Activated CD4-positive, CD25-positive, alpha-beta regulatory T cell treated with anti-CD3 and anti-CD28 coated beads, Interleukin-2, amount 50 U/mL, for 16 hours (primary cell): ENCODE measurements around the gene WDFY1.

ENCODE experiments used
- DNase-seq: peaks from one replicate; pipeline ENCODE4 v3.0.0-alpha.2; 2020; ENCODE audit warnings: low read depth, low spot score

Gene WDFY1

GRCh38 chr2:223856584-223856983, 88.6 kb downstream of the WDFY1 start:
- no peak for DNase-seq

DNA sequence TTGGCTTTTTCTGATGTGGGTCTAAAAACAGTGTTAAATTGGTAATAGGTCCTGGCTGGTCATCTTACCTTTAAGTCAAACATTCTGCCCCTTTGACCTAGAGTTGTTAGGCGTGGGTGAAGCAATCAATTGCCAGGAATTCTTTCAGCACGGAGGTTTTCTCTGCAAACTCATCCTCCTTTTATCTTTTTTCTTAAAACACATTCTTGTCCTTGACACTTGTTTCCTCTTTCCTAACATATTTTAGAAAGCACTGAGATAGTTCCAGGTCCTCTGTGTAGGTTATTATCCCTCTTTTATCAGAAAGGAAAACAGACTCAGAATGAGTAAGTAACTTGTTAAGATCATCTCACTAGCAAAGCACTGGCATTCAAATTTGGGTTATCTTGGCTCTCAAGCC, 89.1 kb downstream of the WDFY1 start:
- no peak for DNase-seq

GRCh38 chr2:223855426-223855825, 89.7 kb downstream of the WDFY1 start:
- no peak for DNase-seq

- no peak for DNase-seq
Observed at GRCh38 chr2:223854741-223855140, 90.4 kb downstream of the WDFY1 start.

DNA sequence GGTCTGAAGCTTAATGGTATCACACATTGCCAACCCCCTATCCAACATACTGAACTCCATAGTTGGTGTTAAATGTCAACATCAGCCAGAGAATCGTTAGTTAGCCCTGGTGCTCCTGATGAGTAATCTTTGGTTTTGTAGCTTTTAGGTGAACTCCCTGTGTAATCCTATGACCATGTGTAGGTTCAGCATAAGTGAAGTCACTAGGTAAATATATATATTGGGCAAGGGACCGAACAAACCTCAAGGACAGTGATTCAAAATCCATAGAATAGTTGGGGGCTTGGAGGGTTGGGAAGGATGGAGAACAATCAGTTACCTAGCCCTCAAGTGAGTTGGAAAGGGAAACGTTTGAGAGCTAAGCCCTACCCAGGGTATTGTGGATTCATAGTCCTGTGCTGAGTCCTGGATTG, 91.7 kb downstream of the WDFY1 start:
- no peak for DNase-seq

DNA sequence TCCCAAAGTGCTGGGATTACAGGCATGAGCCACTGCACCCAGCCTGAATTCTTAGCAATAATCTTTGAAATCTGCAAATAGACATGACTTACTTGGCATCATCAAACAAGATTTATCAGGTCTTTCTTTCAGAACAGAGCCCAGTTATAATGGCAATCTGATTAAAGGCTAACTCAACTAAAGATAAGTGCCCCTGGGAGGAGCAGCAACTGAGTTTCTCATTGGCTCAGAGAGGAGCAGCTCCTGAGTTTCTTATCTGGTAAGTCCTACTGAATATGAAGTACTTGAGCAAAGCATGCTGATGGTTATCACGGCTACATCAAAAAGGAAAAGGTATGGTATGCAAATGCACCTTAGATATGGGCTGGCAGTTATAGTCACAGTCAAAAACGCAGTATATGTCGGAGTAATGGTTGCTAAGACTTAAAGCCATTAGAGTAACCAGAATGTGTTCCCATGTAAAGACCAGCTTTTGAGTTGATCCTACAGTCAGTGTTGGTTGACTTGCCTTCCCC, 92.8 kb downstream of the WDFY1 start:
- DNase-seq, result no peak

DNA sequence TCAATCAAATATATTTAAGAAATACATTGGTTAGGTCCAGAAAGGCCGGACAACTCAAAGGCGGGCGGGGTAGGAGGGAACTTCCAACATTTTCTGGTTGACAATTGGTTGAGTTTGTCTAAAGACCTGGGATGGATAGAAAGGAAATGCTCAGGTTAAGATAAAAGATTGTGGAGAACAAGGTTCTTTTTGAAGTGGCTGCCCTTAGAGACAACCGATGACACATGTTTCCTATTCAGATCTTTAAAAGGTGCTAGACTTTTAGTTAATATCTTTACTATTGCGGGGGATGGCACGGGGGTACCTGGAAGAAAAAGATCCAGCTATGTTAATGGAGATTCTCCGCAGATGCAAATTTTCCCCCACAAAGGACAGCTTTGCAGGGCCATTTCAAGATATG, 97.7 kb downstream of the WDFY1 start:
- DNase-seq, result no peak

DNA sequence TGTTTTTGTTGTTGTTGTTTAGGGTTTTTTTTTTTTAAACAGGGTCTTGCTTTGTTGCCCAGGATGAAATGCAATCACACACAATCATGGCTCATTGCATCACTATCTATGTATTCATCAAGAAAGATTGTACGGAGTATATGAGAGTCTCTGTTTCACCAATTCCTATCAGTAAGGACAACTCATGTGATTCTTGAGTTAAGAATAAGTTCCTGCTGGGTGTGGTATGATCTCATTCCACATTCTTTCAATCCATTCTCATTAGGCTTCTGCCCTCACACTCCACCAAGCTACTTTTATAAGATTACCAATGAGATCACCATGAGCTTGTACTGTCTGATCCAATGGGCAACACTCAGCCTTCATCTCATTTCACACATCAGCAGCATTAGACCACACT, 98.6 kb downstream of the WDFY1 start:
- DNase-seq, result no peak

- DNase-seq, result no peak
Observed at GRCh38 chr2:223841436-223842190, 103.5 kb downstream of the WDFY1 start.

- peak; percentile 27 for DNase-seq
Observed at GRCh38 chr2:223837287-223838061, 107.7 kb downstream of the WDFY1 start, which contains the start of gene AP1S3. Gene AP1S3, minus strand, starts transcription at chr2:223837582. Its CDS starts 132 bp downstream, at chr2:223837450.

GRCh38 chr2:223835701-223836532, 109.2 kb downstream of the WDFY1 start:
- no peak for DNase-seq

- DNase-seq, result no peak
Observed at GRCh38 chr2:223834431-223834830, 110.7 kb downstream of the WDFY1 start.

- no peak for DNase-seq
Observed at GRCh38 chr2:223832241-223832903, 112.8 kb downstream of the WDFY1 start.

GRCh38 chr2:223829128-223829527, 116.0 kb downstream of the WDFY1 start:
- DNase-seq, result no peak

GRCh38 chr2:223828314-223828713, 116.8 kb downstream of the WDFY1 start:
- DNase-seq, result no peak

DNA sequence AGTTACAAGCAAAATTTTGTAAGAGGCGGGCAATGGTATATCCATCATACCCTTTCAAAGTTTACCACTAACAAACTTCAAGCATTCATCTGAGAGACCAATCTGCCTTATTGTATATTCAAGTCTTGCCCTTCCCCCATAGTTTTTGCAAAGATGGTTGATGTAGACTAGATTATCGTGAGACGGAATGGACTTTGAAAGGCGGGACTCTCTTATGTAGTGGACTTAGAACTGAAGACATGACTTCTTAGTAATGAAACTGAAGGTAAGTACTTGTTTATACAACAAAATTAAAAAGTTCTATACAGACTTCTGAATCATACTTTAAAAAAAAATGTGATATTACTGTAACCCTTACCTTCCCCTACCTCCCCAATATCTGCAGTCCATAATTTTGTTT, 118.1 kb downstream of the WDFY1 start:
- DNase-seq, result no peak
